GM12878 (cell line): Measurements from ENCODE around the gene FBLN1. TPM values are rescaled to one million over a fixed set of nuclear protein-coding genes. Genes with fewer than 3 reads are reported as not detected.

Experiments used
- ATAC-seq: fragments of 200-7000 bp; cut with Tn5 transposase; 3 replicates; pipeline ENCODE4 v1.9.1; 2020; ENCODE audit warnings: mild to moderate bottlenecking, moderate library complexity
- BruUV-seq: library from RNA; stranded (reverse); fragments of 400-500 nt; replicated peaks from 2 replicates; lab custom pipeline; 2021; lab: Mats Ljungman, UMichigan
- CTCF ChIA-PET: fragments of 300-600 bp; sonication (Branson Sonifier 250); formaldehyde crosslinking; extraction: SDS; loops from one replicate; lab custom pipeline; 2021; ENCODE audit warnings: inconsistent platforms; lab: Yijun Ruan, JAX
- POLR2A ChIA-PET: fragments of 350-600 bp; formaldehyde crosslinking; extraction: SDS; loops from one replicate; lab custom pipeline; 2021; ENCODE audit warnings: inconsistent platforms; lab: Charles Lee
- RAD21 ChIA-PET: fragments of 300-600 bp; sonication (Branson Sonifier 250); formaldehyde crosslinking; loops from one replicate; lab custom pipeline; 2023; ENCODE audit warnings: antibody characterized with exemption; ENCODE audit not compliant: unreplicated experiment; lab: Charles Lee
- SMC1A ChIA-PET: fragments of 300-600 bp; sonication (Branson Sonifier 250); formaldehyde crosslinking; loops from one replicate; lab custom pipeline; 2023; ENCODE audit not compliant: unreplicated experiment, uncharacterized antibody; lab: Charles Lee
- DNase-seq: peaks from one replicate; pipeline ENCODE4 v3.0.0-alpha.2; 2011; ENCODE audit warnings: low read depth, low spot score
- FAIRE-seq: peaks from 3 replicates; lab custom pipeline; 2011; peaks lifted over from hg19 to GRCh38; lab: Jason Lieb, UNC
- H2AFZ ChIP-seq: 2 replicates; pipeline ENCODE4 v1.6.0; 2011; ENCODE audit warnings: low read depth, low read length, control low read depth; ENCODE audit not compliant: control insufficient read depth
- H3K27ac ChIP-seq: 2 replicates; pipeline ENCODE4 v1.5.1; 2011; ENCODE audit warnings: control low read depth; ENCODE audit not compliant: control insufficient read depth, insufficient read depth
- H3K27me3 ChIP-seq, 2 experiments: replicated peaks in 1 of 2; 2 replicates each; pipeline versions ENCODE4 v1.6.0 to v1.6.1; 2011; ENCODE audit warnings: low read length in 1 of 2; ENCODE audit not compliant: control insufficient read depth in 2 of 2, insufficient read depth in 2 of 2
- H3K36me3 ChIP-seq, 2 experiments: 2 replicates each; pipeline ENCODE4 v1.5.1; 2011; ENCODE audit warnings: low read length in 1 of 2; ENCODE audit not compliant: control insufficient read depth in 2 of 2, insufficient read depth in 2 of 2
- H3K4me1 ChIP-seq: 2 replicates; pipeline ENCODE4 v1.6.1; 2011; ENCODE audit warnings: mild to moderate bottlenecking, low read length, moderate library complexity, mixed read lengths; ENCODE audit not compliant: control insufficient read depth, insufficient read depth
- H3K4me2 ChIP-seq: 2 replicates; pipeline ENCODE4 v1.6.0; 2011; ENCODE audit warnings: control low read depth; ENCODE audit not compliant: control insufficient read depth, insufficient read depth
- H3K4me3 ChIP-seq: fragments of 200-600 bp; sonication (generic); 2 replicates; pipeline ENCODE4 v1.5.1; 2016
- H3K79me2 ChIP-seq: 2 replicates; pipeline ENCODE4 v1.6.0; 2011; ENCODE audit warnings: low read length; ENCODE audit not compliant: control insufficient read depth, insufficient read depth
- H3K9ac ChIP-seq: 2 replicates; pipeline ENCODE4 v1.8.0; 2011; ENCODE audit warnings: low read length, control low read depth, mixed read lengths; ENCODE audit not compliant: control insufficient read depth, insufficient read depth
- H3K9me3 ChIP-seq: replicated peaks from 3 replicates; pipeline ENCODE4 v1.5.1; 2011; ENCODE audit warnings: mild to moderate bottlenecking, low read length; ENCODE audit not compliant: control insufficient read depth, insufficient read depth
- H4K20me1 ChIP-seq: 2 replicates; pipeline ENCODE4 v1.6.0; 2011; ENCODE audit not compliant: control insufficient read depth, insufficient read depth
- SREBF2 ChIP-seq: IDR thresholded peaks from 2 replicates; pipeline ENCODE4 v1.6.1; 2012; ENCODE audit warnings: mild to moderate bottlenecking, low read length
- WGBS: methylation state at CpG from one replicate; pipeline ENCODE4 v1.1.6; 2016; ENCODE audit warnings: low lambda C conversion rate; ENCODE audit not compliant: insufficient replicate concordance, insufficient coverage; ENCODE audit errors: missing lambda C conversion rate; 5-methylcytosine and 5-hydroxymethylcytosine counted together
- in situ Hi-C: fragments of 300-500 bp; cut with MboI; formaldehyde crosslinking; loops from 9 replicates; pipeline ENCODE4 v1.14.3; 2018; ENCODE audit warnings: mixed read lengths
- intact Hi-C: fragments of 100-400 bp; cut with micrococcal nuclease; formaldehyde crosslinking; loops from one replicate; pipeline ENCODE4 v1.14.2; 2022; ENCODE audit not compliant: unreplicated experiment
- polyA plus RNA-seq, 11 experiments: library from polyadenylated mRNA; depleted of rRNA in 4 of 11; unstranded in 6 of 11; stranded (reverse) in 5 of 11; fragments of >200 nt; fragmentation: Nextera tagmentation in 4 of 11; fragmentation: Illumina TruSeq in 1 of 11; extraction: Ambion mirVana in 4 of 11; extraction: Trizol in 1 of 11; gene quantifications; 1 replicate in 1 of 11; 2 replicates in 10 of 11; pipeline versions ENCODE4 v1.2.1 to v1.2.3, GENCODE V29; 2011 to 2016; ENCODE audit warnings: inconsistent platforms in 2 of 11, missing spikeins in 2 of 11, low read depth in 1 of 11
- total RNA-seq, 4 experiments: library from RNA; depleted of rRNA in 3 of 4; stranded (reverse); fragments of >200 nt in 3 of 4; fragmentation: Illumina TruSeq in 1 of 4; extraction: Trizol in 1 of 4; gene quantifications; 2 replicates each; pipeline versions ENCODE4 v1.2.1 to v1.2.3, GENCODE V29; 2013 to 2021
- TF ChIP-seq, protein P1 (sequence below): fragments of 450-650 bp; IDR thresholded peaks from 2 replicates; pipeline ENCODE4 v1.6.1; 2017; ENCODE audit warnings: mild to moderate bottlenecking, moderate library complexity
- TF ChIP-seq, protein P2 (sequence below): fragments of 450-650 bp; IDR thresholded peaks from 2 replicates; pipeline ENCODE4 v1.6.1; 2017; ENCODE audit warnings: borderline replicate concordance

Gene FBLN1
- total and polyA plus RNA-seq, 10 of the 15 experiments (the other 5 are each of a cell fraction or from before 2014, with no cell fraction given) = 0.20 to 0.51 TPM; not detected in 8

DNA sequence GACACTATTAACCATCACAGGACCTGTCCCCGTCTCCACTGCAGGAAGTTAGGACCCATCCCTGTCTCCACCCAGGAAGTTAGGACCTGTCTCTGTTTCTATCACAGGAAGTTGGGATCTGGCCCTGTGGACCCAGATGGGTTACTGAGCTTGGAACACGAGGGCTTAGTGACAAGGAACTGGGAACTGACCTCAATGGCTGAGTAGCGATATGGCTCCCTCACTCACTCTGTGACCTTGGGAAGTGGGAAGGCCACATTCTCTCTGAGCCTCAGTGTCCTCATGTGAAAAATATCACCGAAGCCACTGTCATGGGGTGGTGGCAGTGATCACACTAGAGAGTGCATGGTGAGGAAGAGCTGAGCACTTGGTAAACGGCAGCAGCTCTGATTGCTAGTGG lies 59.4 kb downstream of the FBLN1 start:
- no TSS peak for BruUV-seq
- no peaks in the 10 kb centered on the region for H3K79me2 ChIP-seq
- H3K4me3 ChIP-seq = no peak overlapping the region
- RAD21 ChIA-PET = no interaction called here
- TF ChIP-seq SREBF2 = no peak
- TF ChIP-seq, protein P1, sequence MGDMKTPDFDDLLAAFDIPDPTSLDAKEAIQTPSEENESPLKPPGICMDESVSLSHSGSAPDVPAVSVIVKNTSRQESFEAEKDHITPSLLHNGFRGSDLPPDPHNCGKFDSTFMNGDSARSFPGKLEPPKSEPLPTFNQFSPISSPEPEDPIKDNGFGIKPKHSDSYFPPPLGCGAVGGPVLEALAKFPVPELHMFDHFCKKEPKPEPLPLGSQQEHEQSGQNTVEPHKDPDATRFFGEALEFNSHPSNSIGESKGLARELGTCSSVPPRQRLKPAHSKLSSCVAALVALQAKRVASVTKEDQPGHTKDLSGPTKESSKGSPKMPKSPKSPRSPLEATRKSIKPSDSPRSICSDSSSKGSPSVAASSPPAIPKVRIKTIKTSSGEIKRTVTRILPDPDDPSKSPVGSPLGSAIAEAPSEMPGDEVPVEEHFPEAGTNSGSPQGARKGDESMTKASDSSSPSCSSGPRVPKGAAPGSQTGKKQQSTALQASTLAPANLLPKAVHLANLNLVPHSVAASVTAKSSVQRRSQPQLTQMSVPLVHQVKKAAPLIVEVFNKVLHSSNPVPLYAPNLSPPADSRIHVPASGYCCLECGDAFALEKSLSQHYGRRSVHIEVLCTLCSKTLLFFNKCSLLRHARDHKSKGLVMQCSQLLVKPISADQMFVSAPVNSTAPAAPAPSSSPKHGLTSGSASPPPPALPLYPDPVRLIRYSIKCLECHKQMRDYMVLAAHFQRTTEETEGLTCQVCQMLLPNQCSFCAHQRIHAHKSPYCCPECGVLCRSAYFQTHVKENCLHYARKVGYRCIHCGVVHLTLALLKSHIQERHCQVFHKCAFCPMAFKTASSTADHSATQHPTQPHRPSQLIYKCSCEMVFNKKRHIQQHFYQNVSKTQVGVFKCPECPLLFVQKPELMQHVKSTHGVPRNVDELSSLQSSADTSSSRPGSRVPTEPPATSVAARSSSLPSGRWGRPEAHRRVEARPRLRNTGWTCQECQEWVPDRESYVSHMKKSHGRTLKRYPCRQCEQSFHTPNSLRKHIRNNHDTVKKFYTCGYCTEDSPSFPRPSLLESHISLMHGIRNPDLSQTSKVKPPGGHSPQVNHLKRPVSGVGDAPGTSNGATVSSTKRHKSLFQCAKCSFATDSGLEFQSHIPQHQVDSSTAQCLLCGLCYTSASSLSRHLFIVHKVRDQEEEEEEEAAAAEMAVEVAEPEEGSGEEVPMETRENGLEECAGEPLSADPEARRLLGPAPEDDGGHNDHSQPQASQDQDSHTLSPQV = no peak
- TF ChIP-seq, protein P2, sequence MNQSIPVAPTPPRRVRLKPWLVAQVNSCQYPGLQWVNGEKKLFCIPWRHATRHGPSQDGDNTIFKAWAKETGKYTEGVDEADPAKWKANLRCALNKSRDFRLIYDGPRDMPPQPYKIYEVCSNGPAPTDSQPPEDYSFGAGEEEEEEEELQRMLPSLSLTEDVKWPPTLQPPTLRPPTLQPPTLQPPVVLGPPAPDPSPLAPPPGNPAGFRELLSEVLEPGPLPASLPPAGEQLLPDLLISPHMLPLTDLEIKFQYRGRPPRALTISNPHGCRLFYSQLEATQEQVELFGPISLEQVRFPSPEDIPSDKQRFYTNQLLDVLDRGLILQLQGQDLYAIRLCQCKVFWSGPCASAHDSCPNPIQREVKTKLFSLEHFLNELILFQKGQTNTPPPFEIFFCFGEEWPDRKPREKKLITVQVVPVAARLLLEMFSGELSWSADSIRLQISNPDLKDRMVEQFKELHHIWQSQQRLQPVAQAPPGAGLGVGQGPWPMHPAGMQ = no peak
- TF ChIP-seq, all 136 proteins: peak for 0
- intact Hi-C loops = no loop called here
- Histone ChIP-seq H4K20me1 (no peaks in the 10 kb centered on the region), H3K27ac (no peak overlapping the region), H3K9ac (no peak overlapping the region), H3K27me3 (no peaks in the 10 kb centered on the region; a peak in 1 of 4 replicates), H2AFZ (no peak overlapping the region), H3K4me2 (no peak overlapping the region), H3K9me3 (no peaks in the 10 kb centered on the region; the same call in 2 of the 3 replicates), H3K36me3 (no peaks in the 10 kb centered on the region), H3K4me1 (no peaks in the 10 kb centered on the region)
- ATAC-seq = no peak
- no peak for DNase-seq
- SMC1A ChIA-PET = no interaction called here
- in situ Hi-C loops = no loop called here
- no peak for FAIRE-seq
- POLR2A ChIA-PET = no interaction called here
- 30% methylated on average over 5 of the region's 5 CpGs for WGBS
- CTCF ChIA-PET = no interaction called here
